ENCODE results near the gene CLEC4G.
"Not testable (repeated sequence)": the region's sequence is repeated elsewhere in the genome, so short reads cannot be mapped to it uniquely, and the experiment has no call there.

The CLEC4G gene

GRCh38 chr19:7767487-7767886 is 35.6 kb upstream of the CLEC4G start:
- TF ChIP-seq EZH2phosphoT487 (IDR thresholded peaks at IDR 0.05; ENCODE audit: low read length) (no peak), CTCF (IDR thresholded peaks at IDR 0.05; ENCODE audit: low read length) (no peak), EZH2 (optimal IDR thresholded peaks at IDR 0.05; ENCODE audit: low read depth, low read length) (no peak)
- no peak overlapping the region for H3K4me2 ChIP-seq (ENCODE audit: low read depth, low read length)
- H3K9me2 ChIP-seq (replicated peaks; ENCODE audit: insufficient read depth, low read length), result no peaks in the 10 kb centered on the region
- DNase-seq, result no peak
- no peak overlapping the region for H2AFZ ChIP-seq (ENCODE audit: low read length)
- H3K27ac ChIP-seq (ENCODE audit: low read length), result no peak overlapping the region
- H3K9ac ChIP-seq (ENCODE audit: low read length), result no peak overlapping the region
- H3F3A ChIP-seq (ENCODE audit: insufficient read depth, low read length), result no peaks in the 10 kb centered on the region
- peaks cover 80% of the 10 kb centered on the region for H3K27me3 ChIP-seq (replicated peaks; ENCODE audit: insufficient read depth, low read length)
- no peaks in the 10 kb centered on the region for H3K4me1 ChIP-seq (ENCODE audit: low read length)
- no peaks in the 10 kb centered on the region for H3K79me2 ChIP-seq (ENCODE audit: low read length)
- H3K36me3 ChIP-seq (replicated peaks; ENCODE audit: insufficient read depth, low read length), result no peaks in the 10 kb centered on the region
- no peak overlapping the region for H3K4me3 ChIP-seq (ENCODE audit: low read length)
- no peaks in the 10 kb centered on the region for H4K20me1 ChIP-seq (ENCODE audit: insufficient read depth, low read length)
- no peaks in the 10 kb centered on the region for H3K9me3 ChIP-seq (replicated peaks; ENCODE audit: insufficient read depth, low read length)

- Histone ChIP-seq H3K27ac (ENCODE audit: low read length) (no peak overlapping the region), H3K27me3 (replicated peaks; ENCODE audit: insufficient read depth, low read length) (peaks cover 78% of the 10 kb centered on the region), H4K20me1 (ENCODE audit: insufficient read depth, low read length) (no peaks in the 10 kb centered on the region), H3K4me2 (ENCODE audit: low read depth, low read length) (no peak overlapping the region), H3K36me3 (replicated peaks; ENCODE audit: insufficient read depth, low read length) (no peaks in the 10 kb centered on the region), H3K4me1 (ENCODE audit: low read length) (no peaks in the 10 kb centered on the region), H3K9ac (ENCODE audit: low read length) (no peak overlapping the region), H3K4me3 (ENCODE audit: low read length) (no peak overlapping the region), H3K79me2 (ENCODE audit: low read length) (no peaks in the 10 kb centered on the region), H3K9me3 (replicated peaks; ENCODE audit: insufficient read depth, low read length) (no peaks in the 10 kb centered on the region), H3F3A (ENCODE audit: insufficient read depth, low read length) (no peaks in the 10 kb centered on the region), H2AFZ (ENCODE audit: low read length) (no peak overlapping the region), H3K9me2 (replicated peaks; ENCODE audit: insufficient read depth, low read length) (no peaks in the 10 kb centered on the region)
- TF ChIP-seq EZH2phosphoT487 (IDR thresholded peaks at IDR 0.05; ENCODE audit: low read length) (no peak), CTCF (IDR thresholded peaks at IDR 0.05; ENCODE audit: low read length) (no peak), EZH2 (optimal IDR thresholded peaks at IDR 0.05; ENCODE audit: low read depth, low read length) (no peak)
- no peak for DNase-seq
Observed at GRCh38 chr19:7766535-7766934, 34.6 kb upstream of the CLEC4G start.

DNA sequence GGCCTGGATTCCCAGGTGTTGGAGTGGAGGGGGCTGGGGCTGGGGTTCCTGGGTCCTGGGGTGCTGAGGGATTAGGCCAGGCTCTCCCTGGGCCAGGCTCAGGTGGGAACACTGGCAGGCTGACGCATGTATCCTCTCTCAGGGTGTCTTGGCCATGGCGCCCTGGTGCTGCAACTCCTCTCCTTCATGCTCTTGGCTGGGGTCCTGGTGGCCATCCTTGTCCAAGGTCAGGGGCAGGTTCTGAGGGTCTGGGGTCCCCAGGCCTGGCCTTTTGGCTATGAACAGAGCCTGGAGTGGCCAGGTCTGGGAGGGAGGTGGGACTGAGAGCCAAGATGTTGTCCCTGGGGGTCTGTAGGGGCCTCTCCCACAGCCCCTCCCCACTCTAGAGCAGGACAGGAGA is 33.1 kb upstream of the CLEC4G start:
- H3K27me3 ChIP-seq (replicated peaks; ENCODE audit: insufficient read depth, low read length), result peaks cover 71% of the 10 kb centered on the region

DNA sequence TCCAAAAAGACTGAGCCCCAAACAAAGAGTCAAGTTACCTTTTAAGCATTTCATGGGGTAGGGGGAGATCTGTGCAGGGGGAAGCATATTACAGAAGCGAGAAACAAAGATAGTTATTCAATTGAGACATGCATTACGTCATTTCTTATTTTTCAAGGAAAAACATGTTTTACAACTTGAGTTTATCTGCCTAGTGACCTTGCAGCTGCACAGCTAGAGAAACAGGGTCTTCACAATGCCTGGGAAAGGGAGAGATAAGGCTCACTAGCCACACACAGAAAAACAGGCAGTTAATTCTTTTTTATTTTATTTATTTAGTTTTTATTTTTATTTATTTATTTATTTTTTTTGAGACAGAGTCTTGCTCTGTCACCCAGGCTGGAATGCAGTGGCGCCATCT is 32.2 kb upstream of the CLEC4G start:
- H3K9ac ChIP-seq (ENCODE audit: low read length); H3K4me1 ChIP-seq (ENCODE audit: low read length); H4K20me1 ChIP-seq (ENCODE audit: insufficient read depth, low read length); H3K79me2 ChIP-seq (ENCODE audit: low read length); H3F3A ChIP-seq (ENCODE audit: insufficient read depth, low read length); H3K9me2 ChIP-seq (replicated peaks; ENCODE audit: insufficient read depth, low read length); H3K36me3 ChIP-seq (replicated peaks; ENCODE audit: insufficient read depth, low read length); H3K4me3 ChIP-seq (ENCODE audit: low read length); DNase-seq; H3K4me2 ChIP-seq (ENCODE audit: low read depth, low read length); H3K27ac ChIP-seq (ENCODE audit: low read length); H2AFZ ChIP-seq (ENCODE audit: low read length); H3K9me3 ChIP-seq (replicated peaks; ENCODE audit: insufficient read depth, low read length): not testable (repeated sequence)
- H3K27me3 ChIP-seq (replicated peaks; ENCODE audit: insufficient read depth, low read length), result peaks cover 71% of the 10 kb centered on the region

More for the DNA sequence above, 33.1 kb upstream of the CLEC4G start:
- H3K9me2 ChIP-seq (replicated peaks; ENCODE audit: insufficient read depth, low read length); H3K4me3 ChIP-seq (ENCODE audit: low read length); H3K36me3 ChIP-seq (replicated peaks; ENCODE audit: insufficient read depth, low read length); H3K9me3 ChIP-seq (replicated peaks; ENCODE audit: insufficient read depth, low read length); H3K4me2 ChIP-seq (ENCODE audit: low read depth, low read length); H3F3A ChIP-seq (ENCODE audit: insufficient read depth, low read length); H2AFZ ChIP-seq (ENCODE audit: low read length); DNase-seq; H3K4me1 ChIP-seq (ENCODE audit: low read length); H3K79me2 ChIP-seq (ENCODE audit: low read length); H3K9ac ChIP-seq (ENCODE audit: low read length); H3K27ac ChIP-seq (ENCODE audit: low read length); H4K20me1 ChIP-seq (ENCODE audit: insufficient read depth, low read length): not testable (repeated sequence)
